Body of pancreas (tissue), 4 donors: ENCODE measurements around the gene RBMS3. TPM values are rescaled to one million over a fixed set of nuclear protein-coding genes. Genes with fewer than 3 reads are reported as not detected.

ENCODE experiments used
- ATAC-seq: fragments of 150-250 bp; one replicate; pipeline ENCODE4 v1.9.1; 2016
- DNase-seq, 4 donors: peaks; one replicate each; pipeline ENCODE4 v3.0.0-alpha.2; 2019
- H3K27ac ChIP-seq, 4 donors: fragments of 200-600 bp; sonication (generic); 1 replicate in 3 of 4; 2 replicates in 1 of 4; pipeline versions ENCODE4 v1.5.1 to v1.6.1; 2016 to 2019; ENCODE audit warnings: mild to moderate bottlenecking in 1 of 4, mixed read lengths in 1 of 4, moderate library complexity in 1 of 4
- H3K27me3 ChIP-seq, 2 donors: fragments of 200-600 bp; sonication (generic); one replicate each; pipeline ENCODE4 v1.6.0; 2016; ENCODE audit warnings: mild to moderate bottlenecking in 1 of 2
- H3K36me3 ChIP-seq, 2 donors: fragments of 200-600 bp; sonication (generic); replicated peaks in 1 of 2; 2 replicates each; pipeline ENCODE4 v1.5.1; 2016; ENCODE audit warnings: low read depth in 2 of 2; ENCODE audit not compliant: insufficient read depth in 1 of 2
- H3K4me1 ChIP-seq: fragments of 200-600 bp; sonication (generic); one replicate; pipeline ENCODE4 v1.6.0; 2016
- H3K4me3 ChIP-seq, 2 donors: fragments of 200-600 bp; sonication (generic); 1 replicate in 1 of 2; 2 replicates in 1 of 2; pipeline ENCODE4 v1.5.1; 2016 to 2019
- H3K9me3 ChIP-seq, 3 donors: fragments of 200-600 bp; sonication (generic); 1 replicate in 2 of 3; 2 replicates in 1 of 3; pipeline ENCODE4 v1.5.1; 2016
- POLR2A ChIP-seq, 3 donors: fragments of 450-650 bp; IDR thresholded peaks; one replicate each; pipeline ENCODE4 v1.6.1; 2016; ENCODE audit warnings: antibody characterized with exemption in 3 of 3, mild to moderate bottlenecking in 2 of 3
- WGBS, 2 donors: methylation state at CpG; one replicate each; pipeline ENCODE4 v1.1.5; 2017; 5-methylcytosine and 5-hydroxymethylcytosine counted together
- intact Hi-C: fragments of 100-400 bp; cut with DNase I; formaldehyde crosslinking; loops from one replicate; pipeline ENCODE4 v1.15.1; 2023
- total RNA-seq, 2 donors: library from RNA; depleted of rRNA; stranded (reverse); fragments of >200 nt; gene quantifications; one replicate each; pipeline ENCODE4 v1.1.0, GENCODE V29; 2016
- TF ChIP-seq, protein P1 (sequence below), 7 experiments: fragments of 450-650 bp in 4 of 7; fragments of 200-600 bp in 3 of 7; sonication (generic) in 3 of 7; IDR thresholded peaks; one replicate each; pipeline ENCODE4 v1.5.1; 2016 to 2019; ENCODE audit warnings: antibody characterized with exemption in 7 of 7

RBMS3 gene
- total RNA-seq, 2 donors from 2014 or later = 17.4 to 29.7 TPM

DNA sequence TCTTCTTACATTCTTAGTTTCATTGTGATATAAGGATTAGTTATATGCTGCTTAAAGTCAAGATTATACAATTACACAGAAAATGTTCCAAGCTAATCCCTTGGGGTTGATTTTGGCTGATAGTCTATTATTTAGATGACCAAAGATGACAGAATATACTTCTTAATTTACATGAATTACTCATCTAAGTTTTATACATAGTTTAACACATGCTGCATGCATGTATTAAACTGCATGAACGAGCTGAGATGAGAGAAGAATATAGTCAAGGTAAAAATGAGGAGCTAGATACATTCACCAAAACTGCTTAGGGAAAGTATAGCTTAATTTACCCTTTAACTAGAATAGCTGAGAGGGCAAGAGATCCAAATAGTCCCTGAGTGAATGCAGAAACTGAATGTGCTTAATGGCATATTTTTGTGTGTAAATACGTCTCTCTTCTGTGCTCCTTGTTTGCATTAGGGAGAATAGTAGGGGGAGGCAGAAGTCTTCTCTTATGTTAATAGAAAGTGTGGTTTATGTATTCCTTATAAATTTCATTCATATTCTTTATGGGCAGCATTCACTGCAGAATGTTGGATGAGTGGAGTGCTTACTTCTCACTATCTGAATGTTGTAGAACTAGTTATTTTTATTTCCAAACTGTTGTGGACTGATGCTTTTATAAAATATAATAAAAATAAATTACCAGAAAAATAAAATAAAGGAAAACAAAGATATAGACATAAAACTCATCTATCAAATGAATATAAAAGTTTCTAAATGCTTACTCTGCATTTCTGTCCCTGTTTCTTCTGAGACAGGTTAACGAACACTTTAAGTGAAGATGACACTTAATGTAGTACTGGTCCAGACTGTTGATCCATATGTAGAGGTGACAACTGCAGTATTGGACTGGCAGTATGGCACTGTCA is 327.8 kb downstream of the RBMS3 start:
- ATAC-seq (no peak), DNase-seq (no peak)
- no peak overlapping the region for H3K27ac ChIP-seq
- H3K9me3 ChIP-seq = no peaks in the 10 kb centered on the region
- H3K27me3 ChIP-seq = no peaks in the 10 kb centered on the region
- TF ChIP-seq, protein P1, sequence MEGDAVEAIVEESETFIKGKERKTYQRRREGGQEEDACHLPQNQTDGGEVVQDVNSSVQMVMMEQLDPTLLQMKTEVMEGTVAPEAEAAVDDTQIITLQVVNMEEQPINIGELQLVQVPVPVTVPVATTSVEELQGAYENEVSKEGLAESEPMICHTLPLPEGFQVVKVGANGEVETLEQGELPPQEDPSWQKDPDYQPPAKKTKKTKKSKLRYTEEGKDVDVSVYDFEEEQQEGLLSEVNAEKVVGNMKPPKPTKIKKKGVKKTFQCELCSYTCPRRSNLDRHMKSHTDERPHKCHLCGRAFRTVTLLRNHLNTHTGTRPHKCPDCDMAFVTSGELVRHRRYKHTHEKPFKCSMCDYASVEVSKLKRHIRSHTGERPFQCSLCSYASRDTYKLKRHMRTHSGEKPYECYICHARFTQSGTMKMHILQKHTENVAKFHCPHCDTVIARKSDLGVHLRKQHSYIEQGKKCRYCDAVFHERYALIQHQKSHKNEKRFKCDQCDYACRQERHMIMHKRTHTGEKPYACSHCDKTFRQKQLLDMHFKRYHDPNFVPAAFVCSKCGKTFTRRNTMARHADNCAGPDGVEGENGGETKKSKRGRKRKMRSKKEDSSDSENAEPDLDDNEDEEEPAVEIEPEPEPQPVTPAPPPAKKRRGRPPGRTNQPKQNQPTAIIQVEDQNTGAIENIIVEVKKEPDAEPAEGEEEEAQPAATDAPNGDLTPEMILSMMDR (IDR thresholded peaks at IDR 0.05) = no peak
- TF ChIP-seq POLR2A (IDR thresholded peaks at IDR 0.05) = no peak
- no peaks in the 10 kb centered on the region for H3K36me3 ChIP-seq
- H3K4me3 ChIP-seq = no peak overlapping the region
- 61 to 72% methylated on average over 3 of the region's 3 CpGs for WGBS, 2 donors
- H3K4me1 ChIP-seq = no peaks in the 10 kb centered on the region
- intact Hi-C loops = no loop called here

DNA sequence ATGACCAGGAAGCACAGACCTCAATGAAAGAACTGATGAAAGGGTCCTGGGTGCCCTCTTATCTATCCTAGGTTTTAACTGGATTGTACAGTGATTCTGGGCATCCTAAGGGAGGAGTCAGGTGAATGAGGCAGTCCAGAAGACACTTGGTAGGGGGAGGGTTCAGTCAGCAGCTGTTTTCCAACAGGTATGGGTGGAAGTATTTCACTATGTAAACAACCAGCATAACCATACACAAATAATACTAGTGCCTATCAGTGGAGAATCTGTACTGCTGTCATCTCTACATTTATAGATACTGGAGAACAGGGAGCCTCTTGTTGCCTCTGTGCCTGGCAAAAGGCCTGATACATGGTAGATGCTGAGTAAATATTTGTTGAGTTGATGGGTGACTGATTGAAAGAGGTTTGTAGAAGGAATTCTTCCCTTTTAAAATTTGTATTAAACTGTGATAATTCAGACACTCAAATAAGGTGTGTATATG is 328.5 kb downstream of the RBMS3 start:
- TF ChIP-seq, protein P1 (IDR thresholded peaks at IDR 0.05) = no peak
- no peak for TF ChIP-seq POLR2A (IDR thresholded peaks at IDR 0.05)
- no peak for ATAC-seq

DNA sequence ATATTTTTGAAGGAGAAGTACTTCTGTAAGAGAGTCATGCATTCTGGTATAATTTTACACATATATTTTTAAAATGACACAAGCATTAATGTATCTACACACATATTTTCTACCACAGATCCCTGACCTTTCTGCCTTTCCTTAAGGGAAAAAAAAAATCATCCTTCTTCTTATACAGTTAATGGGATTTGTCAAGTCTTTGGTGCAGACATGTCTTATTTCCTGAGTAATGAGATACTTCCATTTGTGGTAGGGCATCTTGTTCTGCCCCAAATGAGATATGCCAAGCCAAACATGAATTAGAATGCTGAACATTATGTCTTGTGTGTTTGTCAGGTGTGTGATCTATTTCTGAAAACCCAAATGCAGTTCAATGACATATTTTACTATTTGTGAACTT is 329.9 kb downstream of the RBMS3 start:
- Histone ChIP-seq H3K9me3 (no peaks in the 10 kb centered on the region), H3K27ac (no peak overlapping the region), H3K4me3 (no peak overlapping the region), H3K36me3 (no peaks in the 10 kb centered on the region), H3K4me1 (no peaks in the 10 kb centered on the region), H3K27me3 (no peaks in the 10 kb centered on the region)
- DNase-seq (no peak), ATAC-seq (no peak)
- intact Hi-C loops = no loop called here
- TF ChIP-seq, protein P1 (IDR thresholded peaks at IDR 0.05) = no peak
- no peak for TF ChIP-seq POLR2A (IDR thresholded peaks at IDR 0.05)

More for the DNA sequence above, 328.5 kb downstream of the RBMS3 start:
- no peaks in the 10 kb centered on the region for H3K36me3 ChIP-seq
- H3K27ac ChIP-seq = no peak overlapping the region
- DNase-seq = no peak
- H3K27me3 ChIP-seq = no peaks in the 10 kb centered on the region
- intact Hi-C loops = no loop called here
- H3K9me3 ChIP-seq = no peaks in the 10 kb centered on the region
- H3K4me1 ChIP-seq = no peaks in the 10 kb centered on the region
- H3K4me3 ChIP-seq = no peak overlapping the region

DNA sequence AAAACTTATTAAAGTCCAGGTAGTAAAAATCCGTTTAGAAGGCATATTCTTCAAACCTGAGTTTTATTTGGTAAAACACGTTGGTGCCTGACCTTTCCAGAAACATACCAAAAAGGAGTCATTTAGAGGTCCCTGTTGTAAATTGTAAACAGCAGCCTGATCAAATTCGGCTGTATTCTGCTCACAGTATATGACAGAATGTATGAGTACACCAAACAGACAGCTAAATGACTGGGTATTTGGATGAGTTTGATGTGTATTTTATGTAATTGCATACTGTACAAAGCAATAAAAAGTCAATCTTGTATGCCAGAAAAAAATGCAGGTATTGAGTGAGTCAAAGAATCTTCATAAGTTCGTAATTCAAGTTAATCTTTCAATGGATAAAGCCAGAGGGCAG is 330.4 kb downstream of the RBMS3 start:
- H3K4me1 ChIP-seq = no peaks in the 10 kb centered on the region
- DNase-seq (no peak), ATAC-seq (no peak)
- WGBS, 2 donors = 40 to 51% methylated on average over 4 of the region's 4 CpGs
- H3K36me3 ChIP-seq = no peaks in the 10 kb centered on the region
- no peaks in the 10 kb centered on the region for H3K9me3 ChIP-seq
- no peak overlapping the region for H3K27ac ChIP-seq
- H3K27me3 ChIP-seq = no peaks in the 10 kb centered on the region
- H3K4me3 ChIP-seq = no peak overlapping the region
- intact Hi-C loops = no loop called here
- TF ChIP-seq, protein P1 (IDR thresholded peaks at IDR 0.05) = no peak
- TF ChIP-seq POLR2A (IDR thresholded peaks at IDR 0.05) = no peak

DNA sequence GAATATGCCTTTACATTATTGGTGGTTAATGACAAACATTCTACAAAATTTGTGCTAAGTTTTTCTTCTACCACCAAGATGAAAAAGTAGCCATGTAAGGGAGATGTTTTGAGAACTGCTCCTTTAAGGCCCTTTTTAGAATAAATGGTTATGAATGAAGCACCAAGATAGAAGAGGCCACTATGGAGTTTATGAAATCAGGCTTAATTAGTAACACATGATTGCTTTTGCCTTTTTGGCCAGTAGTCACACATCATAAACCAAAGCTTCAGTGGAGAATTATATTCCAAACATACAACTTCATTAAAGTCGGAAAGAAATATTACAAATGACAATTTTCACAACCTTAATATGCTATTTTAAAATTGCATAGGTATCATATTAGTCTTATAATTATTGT is 331.7 kb downstream of the RBMS3 start:
- no peak for TF ChIP-seq POLR2A (IDR thresholded peaks at IDR 0.05)
- TF ChIP-seq, protein P1 (IDR thresholded peaks at IDR 0.05) = no peak
- Histone ChIP-seq H3K9me3 (no peaks in the 10 kb centered on the region), H3K27ac (no peak overlapping the region), H3K36me3 (no peaks in the 10 kb centered on the region), H3K4me1 (no peaks in the 10 kb centered on the region), H3K4me3 (no peak overlapping the region), H3K27me3 (no peaks in the 10 kb centered on the region)
- ATAC-seq = no peak
- no peak for DNase-seq
- 60 to 70% methylated on average over 1 of the region's 1 CpG for WGBS, 2 donors
- intact Hi-C loops = no loop called here
